ENCODE data around the gene EIF4EBP2.

DNA sequence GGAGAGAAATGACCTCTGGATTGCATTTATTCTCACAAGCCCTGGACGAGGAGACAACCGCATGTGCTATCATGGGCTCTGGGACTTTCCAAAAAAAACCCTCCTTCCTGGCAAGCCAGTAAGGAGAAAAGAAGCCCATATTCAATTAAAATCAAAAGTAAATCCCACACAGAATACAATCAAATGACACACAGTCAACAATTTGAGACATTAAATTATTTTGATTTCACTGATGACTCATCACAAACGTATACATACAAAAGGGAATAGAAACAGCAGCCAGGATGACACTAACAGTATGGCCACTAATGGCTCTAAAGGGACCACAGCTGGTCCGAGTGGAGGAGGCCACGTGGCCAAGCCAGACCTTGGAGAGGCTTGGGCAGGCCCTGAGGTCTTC, 46.4 kb upstream of the EIF4EBP2 start:
- TF ChIP-seq, protein P1, sequence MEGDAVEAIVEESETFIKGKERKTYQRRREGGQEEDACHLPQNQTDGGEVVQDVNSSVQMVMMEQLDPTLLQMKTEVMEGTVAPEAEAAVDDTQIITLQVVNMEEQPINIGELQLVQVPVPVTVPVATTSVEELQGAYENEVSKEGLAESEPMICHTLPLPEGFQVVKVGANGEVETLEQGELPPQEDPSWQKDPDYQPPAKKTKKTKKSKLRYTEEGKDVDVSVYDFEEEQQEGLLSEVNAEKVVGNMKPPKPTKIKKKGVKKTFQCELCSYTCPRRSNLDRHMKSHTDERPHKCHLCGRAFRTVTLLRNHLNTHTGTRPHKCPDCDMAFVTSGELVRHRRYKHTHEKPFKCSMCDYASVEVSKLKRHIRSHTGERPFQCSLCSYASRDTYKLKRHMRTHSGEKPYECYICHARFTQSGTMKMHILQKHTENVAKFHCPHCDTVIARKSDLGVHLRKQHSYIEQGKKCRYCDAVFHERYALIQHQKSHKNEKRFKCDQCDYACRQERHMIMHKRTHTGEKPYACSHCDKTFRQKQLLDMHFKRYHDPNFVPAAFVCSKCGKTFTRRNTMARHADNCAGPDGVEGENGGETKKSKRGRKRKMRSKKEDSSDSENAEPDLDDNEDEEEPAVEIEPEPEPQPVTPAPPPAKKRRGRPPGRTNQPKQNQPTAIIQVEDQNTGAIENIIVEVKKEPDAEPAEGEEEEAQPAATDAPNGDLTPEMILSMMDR (IDR thresholded peaks at IDR 0.05), result no peak
- no peak for TF ChIP-seq POLR2A (IDR thresholded peaks at IDR 0.05)
